ENCODE measurements around the gene YAP1. TPM values are rescaled to one million over a fixed set of nuclear protein-coding genes. Genes with fewer than 3 reads are reported as not detected.

The YAP1 gene
- total RNA-seq, 2 experiments from 2014 or later, result not detected

- no peak overlapping the region for H2AFZ ChIP-seq (ENCODE audit: low read length)
- no peaks in the 10 kb centered on the region for H3K9me3 ChIP-seq (ENCODE audit: low read length)
- H4K20me1 ChIP-seq (ENCODE audit: insufficient read depth, low read length), result no peaks in the 10 kb centered on the region
- no peak overlapping the region for H3K27ac ChIP-seq (ENCODE audit: low read depth, low read length, poor library complexity, severe bottlenecking)
- no peak overlapping the region for H3K4me2 ChIP-seq (ENCODE audit: low read length)
- intact Hi-C loops (cut with micrococcal nuclease; ENCODE audit: unreplicated experiment), result no loop called here
- POLR2A ChIA-PET, result interaction anchor here (0.5 to 1.2 kb wide), 3 partner anchors 11 to 41 kb away, joined by 3 to 8 read pairs (median 3); no protein-coding TSS in a partner anchor
- H3K79me2 ChIP-seq (ENCODE audit: insufficient read depth, low read depth, low read length), result no peaks in the 10 kb centered on the region
- no peaks in the 10 kb centered on the region for H3K36me3 ChIP-seq (ENCODE audit: insufficient read depth, low read length)
- no peak for TF ChIP-seq EZH2phosphoT487 (IDR thresholded peaks at IDR 0.05; ENCODE audit: borderline replicate concordance, low read depth, low read length)
- TF ChIP-seq CTCF (conservative IDR thresholded peaks at IDR 0.05; ENCODE audit: low read length), result no peak
- no peaks in the 10 kb centered on the region for H3K9me2 ChIP-seq (ENCODE audit: insufficient read depth, low read length)
- no peaks in the 10 kb centered on the region for H3K4me1 ChIP-seq (ENCODE audit: insufficient read depth, low read length, poor library complexity, severe bottlenecking)
- CTCF ChIA-PET (ENCODE audit: unreplicated experiment), result no interaction called here
- no peak overlapping the region for H3K4me3 ChIP-seq (ENCODE audit: low read depth, low read length, poor library complexity, severe bottlenecking)
- BruUV-seq (replicated peaks), result no TSS peak
- no peak for DNase-seq (ENCODE audit: low spot score)
These were observed 36.8 kb downstream of the YAP1 start for GRCh38 chr11:102147015-102147414.

GRCh38 chr11:102147632-102148031 is 37.4 kb downstream of the YAP1 start:
- TF ChIP-seq CTCF (conservative IDR thresholded peaks at IDR 0.05; ENCODE audit: low read length), result no peak
- TF ChIP-seq EZH2phosphoT487 (IDR thresholded peaks at IDR 0.05; ENCODE audit: borderline replicate concordance, low read depth, low read length), result no peak
- Histone ChIP-seq H2AFZ (ENCODE audit: low read length) (no peak overlapping the region), H3K4me2 (ENCODE audit: low read length) (no peak overlapping the region), H3K27ac (ENCODE audit: low read depth, low read length, poor library complexity, severe bottlenecking) (no peak overlapping the region), H3K9me3 (ENCODE audit: low read length) (no peaks in the 10 kb centered on the region), H3K4me1 (ENCODE audit: insufficient read depth, low read length, poor library complexity, severe bottlenecking) (no peaks in the 10 kb centered on the region), H3K9me2 (ENCODE audit: insufficient read depth, low read length) (no peaks in the 10 kb centered on the region), H4K20me1 (ENCODE audit: insufficient read depth, low read length) (no peaks in the 10 kb centered on the region), H3K79me2 (ENCODE audit: insufficient read depth, low read depth, low read length) (no peaks in the 10 kb centered on the region), H3K4me3 (ENCODE audit: low read depth, low read length, poor library complexity, severe bottlenecking) (no peak overlapping the region), H3K36me3 (ENCODE audit: insufficient read depth, low read length) (no peaks in the 10 kb centered on the region)
- CTCF ChIA-PET (ENCODE audit: unreplicated experiment), result no interaction called here
- DNase-seq (ENCODE audit: low spot score), result no peak
- no TSS peak for BruUV-seq (replicated peaks)
- intact Hi-C loops (cut with micrococcal nuclease; ENCODE audit: unreplicated experiment), result no loop called here
- POLR2A ChIA-PET, result interaction anchor here (0.5 to 1.2 kb wide), 3 partner anchors 10 to 33 kb away, joined by 3 to 8 read pairs (median 3); no protein-coding TSS in a partner anchor

GRCh38 chr11:102148059-102148458 is 37.8 kb downstream of the YAP1 start:
- BruUV-seq (replicated peaks), result no TSS peak
- no peak overlapping the region for H3K4me2 ChIP-seq (ENCODE audit: low read length)
- POLR2A ChIA-PET, result interaction anchor here (0.9 to 1.2 kb wide), 3 partner anchors 9 to 33 kb away, joined by 3 to 8 read pairs (median 3); no protein-coding TSS in a partner anchor
- H2AFZ ChIP-seq (ENCODE audit: low read length), result no peak overlapping the region
- DNase-seq (ENCODE audit: low spot score), result no peak
- H3K4me1 ChIP-seq (ENCODE audit: insufficient read depth, low read length, poor library complexity, severe bottlenecking), result no peaks in the 10 kb centered on the region
- no peaks in the 10 kb centered on the region for H3K79me2 ChIP-seq (ENCODE audit: insufficient read depth, low read depth, low read length)
- no peak overlapping the region for H3K4me3 ChIP-seq (ENCODE audit: low read depth, low read length, poor library complexity, severe bottlenecking)
- no peaks in the 10 kb centered on the region for H4K20me1 ChIP-seq (ENCODE audit: insufficient read depth, low read length)
- intact Hi-C loops (cut with micrococcal nuclease; ENCODE audit: unreplicated experiment), result no loop called here
- H3K9me2 ChIP-seq (ENCODE audit: insufficient read depth, low read length), result no peaks in the 10 kb centered on the region
- TF ChIP-seq EZH2phosphoT487 (IDR thresholded peaks at IDR 0.05; ENCODE audit: borderline replicate concordance, low read depth, low read length) (no peak), CTCF (conservative IDR thresholded peaks at IDR 0.05; ENCODE audit: low read length) (no peak)
- H3K36me3 ChIP-seq (ENCODE audit: insufficient read depth, low read length), result no peaks in the 10 kb centered on the region
- no peak overlapping the region for H3K27ac ChIP-seq (ENCODE audit: low read depth, low read length, poor library complexity, severe bottlenecking)
- CTCF ChIA-PET (ENCODE audit: unreplicated experiment), result no interaction called here
- H3K9me3 ChIP-seq (ENCODE audit: low read length), result no peaks in the 10 kb centered on the region

Measured in OCI-LY7 (cell line).